ENCODE data around the gene TMTC2. TPM values are rescaled to one million over a fixed set of nuclear protein-coding genes. Genes with fewer than 3 reads are reported as not detected.

The TMTC2 gene
- total RNA-seq, 1 donor from 2014 or later = 12.3 TPM

DNA sequence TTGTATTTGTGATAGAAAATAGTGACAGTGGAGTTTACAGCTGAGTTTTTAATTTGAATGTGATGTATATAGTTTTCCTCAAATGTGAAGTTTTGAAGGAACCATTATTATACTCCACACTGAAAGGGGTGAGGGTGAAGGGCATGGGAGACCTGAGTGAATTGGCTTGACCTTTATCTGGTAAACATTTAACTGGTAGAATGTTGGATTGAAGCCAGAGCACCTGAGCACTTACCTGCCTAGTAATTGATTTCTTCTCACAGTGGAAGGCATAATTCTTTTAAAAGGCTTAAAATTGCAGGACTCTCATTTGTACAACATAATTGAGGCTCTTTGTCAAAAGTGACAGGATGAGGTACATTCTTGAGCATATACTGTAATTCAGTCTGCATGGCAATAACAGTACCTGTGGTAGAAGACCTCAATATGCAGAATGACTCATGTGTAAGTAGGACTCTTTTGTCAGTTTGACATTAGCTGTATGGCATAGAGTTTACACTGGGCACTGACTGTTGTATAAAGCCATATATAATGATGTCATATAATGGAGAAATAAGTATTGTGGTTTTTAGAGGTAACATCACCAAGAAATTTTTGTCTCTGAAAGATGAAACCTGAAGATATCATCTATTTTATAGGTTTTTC lies 309.6 kb downstream of the TMTC2 start:
- DNase-seq (ENCODE audit: low read depth, low spot score) = no peak
- H3K36me3 Mint-ChIP-seq (ENCODE audit: low read depth) = peaks cover 13% of the 10 kb centered on the region
- no peak overlapping the region for H3K27ac Mint-ChIP-seq (ENCODE audit: unreplicated experiment)
- no peak for TF ChIP-seq CTCF (conservative IDR thresholded peaks at IDR 0.05)
- no peak overlapping the region for H3K4me3 Mint-ChIP-seq
- H3K9me3 Mint-ChIP-seq = peaks cover 3% of the 10 kb centered on the region
- no peaks in the 10 kb centered on the region for H3K4me1 Mint-ChIP-seq
- no peaks in the 10 kb centered on the region for H3K27me3 Mint-ChIP-seq (ENCODE audit: low read depth)

GRCh38 chr12:82998509-82998908 lies 311.8 kb downstream of the TMTC2 start:
- H3K27me3 Mint-ChIP-seq (ENCODE audit: low read depth) = no peaks in the 10 kb centered on the region
- no peak overlapping the region for H3K4me3 Mint-ChIP-seq
- H3K9me3 Mint-ChIP-seq = peaks cover 5% of the 10 kb centered on the region
- H3K36me3 Mint-ChIP-seq (ENCODE audit: low read depth) = peaks cover 16% of the 10 kb centered on the region
- no peak overlapping the region for H3K27ac Mint-ChIP-seq (ENCODE audit: unreplicated experiment)
- DNase-seq (ENCODE audit: low read depth, low spot score) = no peak
- peaks cover 3% of the 10 kb centered on the region for H3K4me1 Mint-ChIP-seq
- no peak for TF ChIP-seq CTCF (conservative IDR thresholded peaks at IDR 0.05)

DNA sequence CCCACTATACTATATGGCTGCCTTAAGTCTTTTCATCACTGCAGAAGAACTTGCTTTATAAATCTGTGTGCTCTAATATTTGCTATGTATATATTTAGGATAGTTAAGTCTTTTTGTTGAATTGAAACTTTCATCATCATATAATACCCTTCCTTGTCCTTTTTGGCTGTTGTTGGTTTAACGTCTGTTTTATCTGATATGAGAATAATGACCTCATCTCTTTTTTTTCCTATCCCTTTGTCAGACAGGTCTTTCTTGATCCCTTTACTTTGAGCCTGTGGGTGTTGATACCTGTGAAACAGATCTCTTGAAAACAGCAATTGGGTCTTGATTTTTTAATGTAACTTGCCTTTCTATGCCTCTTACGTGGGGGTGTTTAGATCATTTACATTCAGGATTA lies 316.3 kb downstream of the TMTC2 start:
- DNase-seq (ENCODE audit: low read depth, low spot score) = no peak
- peaks cover 3% of the 10 kb centered on the region for H3K4me1 Mint-ChIP-seq
- no peak overlapping the region for H3K27ac Mint-ChIP-seq (ENCODE audit: unreplicated experiment)
- peaks cover 31% of the 10 kb centered on the region for H3K36me3 Mint-ChIP-seq (ENCODE audit: low read depth)
- no peak overlapping the region for H3K4me3 Mint-ChIP-seq
- H3K27me3 Mint-ChIP-seq (ENCODE audit: low read depth) = no peaks in the 10 kb centered on the region
- H3K9me3 Mint-ChIP-seq = peaks cover 13% of the 10 kb centered on the region
- TF ChIP-seq CTCF (conservative IDR thresholded peaks at IDR 0.05) = no peak

DNA sequence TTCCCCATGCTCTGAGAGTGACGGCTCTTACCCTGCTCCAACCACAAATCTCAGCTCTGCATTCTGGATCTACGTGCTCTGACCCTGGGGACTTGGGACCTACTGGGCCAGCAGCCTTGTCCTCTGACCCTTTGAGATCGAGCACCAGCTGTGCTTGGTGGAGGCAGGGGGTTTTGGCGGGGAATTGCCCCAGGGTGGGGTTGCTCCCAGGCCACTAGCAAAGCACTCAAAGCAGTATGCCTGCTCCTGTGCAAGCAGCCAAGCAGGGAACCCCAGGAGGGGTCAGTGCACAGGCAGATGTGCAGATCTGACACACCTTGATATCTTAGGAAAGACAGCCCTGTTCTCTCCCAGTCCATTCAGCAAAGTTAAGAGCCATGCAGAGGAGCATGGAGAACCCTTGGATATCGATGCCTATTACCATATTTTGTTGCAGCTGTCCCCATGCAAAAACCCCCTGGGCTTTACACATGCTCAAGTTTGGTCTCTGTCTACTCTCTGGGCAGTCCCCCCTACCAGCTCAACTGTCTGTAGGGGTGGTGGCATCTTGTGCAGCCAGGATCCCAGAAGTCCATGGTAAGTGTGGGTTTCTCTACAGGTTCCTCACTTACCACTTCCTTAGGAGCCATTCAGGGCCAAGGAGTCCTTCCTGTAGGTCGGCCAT lies 319.0 kb downstream of the TMTC2 start:
- no peak for DNase-seq (ENCODE audit: low read depth, low spot score)
- H3K27ac Mint-ChIP-seq (ENCODE audit: unreplicated experiment) = no peak overlapping the region
- peaks cover 48% of the 10 kb centered on the region for H3K36me3 Mint-ChIP-seq (ENCODE audit: low read depth)
- no peak overlapping the region for H3K4me3 Mint-ChIP-seq
- H3K27me3 Mint-ChIP-seq (ENCODE audit: low read depth) = no peaks in the 10 kb centered on the region
- TF ChIP-seq CTCF (conservative IDR thresholded peaks at IDR 0.05) = no peak
- H3K9me3 Mint-ChIP-seq = peaks cover 27% of the 10 kb centered on the region
- H3K4me1 Mint-ChIP-seq = peaks cover 3% of the 10 kb centered on the region

GRCh38 chr12:83008703-83009102 lies 322.0 kb downstream of the TMTC2 start:
- no peak for DNase-seq (ENCODE audit: low read depth, low spot score)
- Mint-ChIP-seq H3K36me3 (ENCODE audit: low read depth) (peaks cover 45% of the 10 kb centered on the region), H3K27me3 (ENCODE audit: low read depth) (no peaks in the 10 kb centered on the region), H3K9me3 (peaks cover 35% of the 10 kb centered on the region), H3K4me3 (no peak overlapping the region), H3K27ac (ENCODE audit: unreplicated experiment) (no peak overlapping the region), H3K4me1 (no peaks in the 10 kb centered on the region)
- TF ChIP-seq CTCF (conservative IDR thresholded peaks at IDR 0.05) = no peak

Data from neural crest cell (in vitro differentiated cells).